Measurements from ENCODE around the gene EXOC6B. TPM values are rescaled to one million over a fixed set of nuclear protein-coding genes. Genes with fewer than 3 reads are reported as not detected.

Gene EXOC6B
- total and polyA plus RNA-seq, 10 of the 15 experiments (the other 5 are each of a cell fraction or from before 2014, with no cell fraction given): 0.23 to 2.2 (median 1.2) TPM

- no peak for ATAC-seq
- Histone ChIP-seq H3K9ac (ENCODE audit: control insufficient read depth, insufficient read depth, low read length) (no peak overlapping the region), H3K27me3 (replicated peaks in 1 of 2; ENCODE audit: control insufficient read depth in 2 of 2, insufficient read depth in 2 of 2, low read length in 1 of 2) (no peaks in the 10 kb centered on the region), H3K36me3 (ENCODE audit: control insufficient read depth in 2 of 2, insufficient read depth in 2 of 2, low read length in 1 of 2) (no peaks in the 10 kb centered on the region), H3K4me2 (ENCODE audit: control insufficient read depth, insufficient read depth) (no peak overlapping the region), H3K27ac (ENCODE audit: control insufficient read depth, insufficient read depth) (no peak overlapping the region), H4K20me1 (ENCODE audit: control insufficient read depth, insufficient read depth) (no peaks in the 10 kb centered on the region), H3K9me3 (replicated peaks; ENCODE audit: control insufficient read depth, insufficient read depth, low read length) (no peaks in the 10 kb centered on the region), H2AFZ (ENCODE audit: control insufficient read depth, low read depth, low read length) (no peak overlapping the region), H3K4me1 (ENCODE audit: control insufficient read depth, insufficient read depth, low read length) (peaks cover 15% of the 10 kb centered on the region), H3K4me3 (no peak overlapping the region), H3K79me2 (ENCODE audit: control insufficient read depth, insufficient read depth, low read length) (no peaks in the 10 kb centered on the region)
- in situ Hi-C loops (cut with MboI): no loop called here
- RAD21 ChIA-PET (ENCODE audit: unreplicated experiment): no interaction called here
- POLR2A ChIA-PET: no interaction called here
- WGBS (ENCODE audit: insufficient coverage, insufficient replicate concordance, low lambda C conversion rate, missing lambda C conversion rate): 33% methylated on average over 5 of the region's 5 CpGs
- TF ChIP-seq ZBTB33 (IDR thresholded peaks at IDR 0.05) (no peak), ESRRA (IDR thresholded peaks at IDR 0.05; ENCODE audit: low read length) (no peak), E2F4 (IDR thresholded peaks at IDR 0.05; ENCODE audit: low read depth, low read length) (no peak)
- FAIRE-seq: no peak
- intact Hi-C loops (cut with micrococcal nuclease; ENCODE audit: unreplicated experiment): no loop called here
- no TSS peak for BruUV-seq (replicated peaks)
- SMC1A ChIA-PET (ENCODE audit: uncharacterized antibody, unreplicated experiment): interaction anchor here (1.3 kb wide), 1 partner anchor 12 kb away, joined by 3 read pairs; no protein-coding TSS in a partner anchor
- DNase-seq (ENCODE audit: low read depth, low spot score): no peak
- CTCF ChIA-PET: no interaction called here
These were observed 2.3 kb upstream of the EXOC6B start for GRCh38 chr2:72827966-72828646.

GRCh38 chr2:72827487-72827886, 1.7 kb upstream of the EXOC6B start:
- Histone ChIP-seq H3K4me1 (ENCODE audit: control insufficient read depth, insufficient read depth, low read length) (peaks cover 15% of the 10 kb centered on the region), H3K27me3 (replicated peaks in 1 of 2; ENCODE audit: control insufficient read depth in 2 of 2, insufficient read depth in 2 of 2, low read length in 1 of 2) (no peaks in the 10 kb centered on the region), H3K9ac (ENCODE audit: control insufficient read depth, insufficient read depth, low read length) (no peak overlapping the region), H3K79me2 (ENCODE audit: control insufficient read depth, insufficient read depth, low read length) (no peaks in the 10 kb centered on the region), H3K4me2 (ENCODE audit: control insufficient read depth, insufficient read depth) (no peak overlapping the region), H4K20me1 (ENCODE audit: control insufficient read depth, insufficient read depth) (no peaks in the 10 kb centered on the region), H3K9me3 (replicated peaks; ENCODE audit: control insufficient read depth, insufficient read depth, low read length) (no peaks in the 10 kb centered on the region), H2AFZ (ENCODE audit: control insufficient read depth, low read depth, low read length) (no peak overlapping the region), H3K4me3 (no peak overlapping the region), H3K27ac (ENCODE audit: control insufficient read depth, insufficient read depth) (no peak overlapping the region), H3K36me3 (ENCODE audit: control insufficient read depth in 2 of 2, insufficient read depth in 2 of 2, low read length in 1 of 2) (no peaks in the 10 kb centered on the region)
- no peak for ATAC-seq
- BruUV-seq (replicated peaks): no TSS peak
- ChIA-PET CTCF (no interaction called here), RAD21 (ENCODE audit: unreplicated experiment) (no interaction called here), POLR2A (no interaction called here), SMC1A (ENCODE audit: uncharacterized antibody, unreplicated experiment) (no interaction called here)
- no peak for FAIRE-seq
- in situ Hi-C loops (cut with MboI): no loop called here
- DNase-seq (ENCODE audit: low read depth, low spot score): no peak
- intact Hi-C loops (cut with micrococcal nuclease; ENCODE audit: unreplicated experiment): no loop called here
- WGBS (ENCODE audit: insufficient coverage, insufficient replicate concordance, low lambda C conversion rate, missing lambda C conversion rate): 88% methylated on average over 1 of the region's 1 CpG
- no peak for TF ChIP-seq RCOR1 (conservative IDR thresholded peaks at IDR 0.05; ENCODE audit: low read depth, low read length)
- no peak for TF ChIP-seq CEBPZ (IDR thresholded peaks at IDR 0.05; ENCODE audit: low read depth, low read length)
- TF ChIP-seq SRF (IDR thresholded peaks at IDR 0.05; ENCODE audit: low read depth in 2 of 2, low read length in 2 of 2): no peak
- TF ChIP-seq USF2 (IDR thresholded peaks at IDR 0.05; ENCODE audit: borderline replicate concordance, low read depth, low read length): no peak
- no peak for TF ChIP-seq SP1 (IDR thresholded peaks at IDR 0.05; ENCODE audit: low read depth, low read length)
- no peak for TF ChIP-seq EP300 (IDR thresholded peaks at IDR 0.05; ENCODE audit: borderline replicate concordance in 1 of 2, control insufficient read depth in 1 of 2, low read depth in 2 of 2, low read length in 2 of 2)

Measured in GM12878 (cell line).